HEK293 (cell line): ENCODE data around the gene AFF3.

Experiments used
- MYNN ChIP-seq: fragments of 450-650 bp; formaldehyde crosslinking; IDR thresholded peaks from 2 replicates; pipeline ENCODE4 v1.5.1; 2016; ENCODE audit warnings: missing biosample characterization, missing genetic modification characterization, borderline replicate concordance
- ZBTB7A ChIP-seq: fragments of 450-650 bp; formaldehyde crosslinking; IDR thresholded peaks from 2 replicates; pipeline ENCODE4 v1.5.1; 2016; ENCODE audit warnings: low read depth, missing biosample characterization, missing genetic modification characterization
- ZNF16 ChIP-seq: fragments of 450-650 bp; formaldehyde crosslinking; IDR thresholded peaks from 2 replicates; pipeline ENCODE4 v1.5.1; 2016; ENCODE audit warnings: low read depth, missing biosample characterization, missing genetic modification characterization
- ZNF214 ChIP-seq: fragments of 450-650 bp; formaldehyde crosslinking; IDR thresholded peaks from 2 replicates; pipeline ENCODE4 v1.5.1; 2017; ENCODE audit warnings: missing biosample characterization, mild to moderate bottlenecking, missing genetic modification characterization, borderline replicate concordance
- ZNF274 ChIP-seq, 2 experiments: fragments of 200-500 bp in 1 of 2; fragments of 450-650 bp in 1 of 2; sonication (Bioruptor generic) in 1 of 2; formaldehyde crosslinking in 1 of 2; IDR thresholded peaks; 2 replicates each; pipeline versions ENCODE4 v1.5.1 to v1.6.1; 2014 to 2016; ENCODE audit warnings: borderline replicate concordance in 1 of 2, inconsistent platforms in 1 of 2, low read length in 1 of 2, missing biosample characterization in 1 of 2, missing genetic modification characterization in 1 of 2
- ZNF350 ChIP-seq: fragments of 450-650 bp; formaldehyde crosslinking; IDR thresholded peaks from 2 replicates; pipeline ENCODE4 v1.5.0; 2017; ENCODE audit warnings: missing biosample characterization, mild to moderate bottlenecking, missing genetic modification characterization
- ZNF501 ChIP-seq: fragments of 450-650 bp; formaldehyde crosslinking; IDR thresholded peaks from 2 replicates; pipeline ENCODE4 v1.5.1; 2016; ENCODE audit warnings: missing biosample characterization, missing genetic modification characterization
- ZNF629 ChIP-seq: fragments of 450-650 bp; formaldehyde crosslinking; IDR thresholded peaks from 2 replicates; pipeline ENCODE4 v1.5.1; 2017; ENCODE audit warnings: missing biosample characterization, missing genetic modification characterization
- ZNF660 ChIP-seq: fragments of 450-650 bp; IDR thresholded peaks from 2 replicates; pipeline ENCODE4 v1.5.1; 2018; ENCODE audit warnings: missing biosample characterization, mild to moderate bottlenecking, missing genetic modification characterization
- ZNF791 ChIP-seq: fragments of 450-650 bp; formaldehyde crosslinking; IDR thresholded peaks from 2 replicates; pipeline ENCODE4 v1.5.1; 2016; ENCODE audit warnings: missing biosample characterization, missing genetic modification characterization
- TF ChIP-seq, protein P1 (sequence below): fragments of 450-650 bp; formaldehyde crosslinking; IDR thresholded peaks from 2 replicates; pipeline ENCODE4 v1.5.1; 2016; ENCODE audit warnings: missing biosample characterization, missing genetic modification characterization
- TF ChIP-seq, protein P2 (sequence below): fragments of 450-650 bp; formaldehyde crosslinking; IDR thresholded peaks from 2 replicates; pipeline ENCODE4 v1.5.1; 2016; ENCODE audit warnings: missing biosample characterization, missing genetic modification characterization
- TF ChIP-seq, protein P3 (sequence below): fragments of 450-650 bp; IDR thresholded peaks from 2 replicates; pipeline ENCODE4 v1.5.1; 2018; ENCODE audit warnings: missing biosample characterization, mild to moderate bottlenecking, missing genetic modification characterization

DNA sequence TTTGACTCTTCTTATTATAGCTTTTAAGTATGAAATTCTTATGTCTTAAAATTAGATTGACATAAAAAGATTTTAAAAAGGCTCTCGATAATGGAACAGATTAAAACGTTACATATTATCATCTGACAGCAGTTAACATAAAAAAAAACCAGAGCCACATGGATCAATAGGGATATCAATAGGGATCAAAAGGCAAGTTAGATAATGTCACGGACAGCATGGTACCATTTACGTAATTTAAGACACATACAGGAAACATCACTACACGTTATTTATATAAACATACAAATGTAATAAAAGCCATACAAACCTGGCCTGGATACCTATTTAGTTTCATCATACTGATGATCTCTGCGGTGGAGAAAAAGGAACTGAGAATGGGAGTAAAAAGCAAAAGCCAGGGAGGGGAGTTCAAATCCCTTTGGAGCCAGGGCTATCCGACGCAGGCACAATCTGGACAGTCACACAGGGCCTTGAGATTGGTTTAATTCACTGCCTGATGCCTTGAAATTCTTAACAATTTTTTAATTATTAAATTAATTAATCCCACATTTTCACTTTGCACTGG is 227.2 kb downstream of the AFF3 start:
- TF ChIP-seq ZNF274 (IDR thresholded peaks at IDR 0.05; ENCODE audit: low read length) (no peak), ZNF274 (tag by site-specific recombination; IDR thresholded peaks at IDR 0.05; ENCODE audit: borderline replicate concordance) (no peak), ZNF629 (tag by site-specific recombination) (no peak), ZNF660 (tag by site-specific recombination) (no peak), ZBTB7A (tag by site-specific recombination) (no peak), ZNF214 (tag by site-specific recombination) (no peak), ZNF350 (tag by site-specific recombination) (no peak), MYNN (no peak), ZNF16 (no peak), ZNF791 (tag by site-specific recombination) (no peak), ZNF501 (tag by site-specific recombination) (no peak)
- TF ChIP-seq, protein P1, sequence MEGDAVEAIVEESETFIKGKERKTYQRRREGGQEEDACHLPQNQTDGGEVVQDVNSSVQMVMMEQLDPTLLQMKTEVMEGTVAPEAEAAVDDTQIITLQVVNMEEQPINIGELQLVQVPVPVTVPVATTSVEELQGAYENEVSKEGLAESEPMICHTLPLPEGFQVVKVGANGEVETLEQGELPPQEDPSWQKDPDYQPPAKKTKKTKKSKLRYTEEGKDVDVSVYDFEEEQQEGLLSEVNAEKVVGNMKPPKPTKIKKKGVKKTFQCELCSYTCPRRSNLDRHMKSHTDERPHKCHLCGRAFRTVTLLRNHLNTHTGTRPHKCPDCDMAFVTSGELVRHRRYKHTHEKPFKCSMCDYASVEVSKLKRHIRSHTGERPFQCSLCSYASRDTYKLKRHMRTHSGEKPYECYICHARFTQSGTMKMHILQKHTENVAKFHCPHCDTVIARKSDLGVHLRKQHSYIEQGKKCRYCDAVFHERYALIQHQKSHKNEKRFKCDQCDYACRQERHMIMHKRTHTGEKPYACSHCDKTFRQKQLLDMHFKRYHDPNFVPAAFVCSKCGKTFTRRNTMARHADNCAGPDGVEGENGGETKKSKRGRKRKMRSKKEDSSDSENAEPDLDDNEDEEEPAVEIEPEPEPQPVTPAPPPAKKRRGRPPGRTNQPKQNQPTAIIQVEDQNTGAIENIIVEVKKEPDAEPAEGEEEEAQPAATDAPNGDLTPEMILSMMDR (tag by site-specific recombination): no peak
- TF ChIP-seq, protein P2, sequence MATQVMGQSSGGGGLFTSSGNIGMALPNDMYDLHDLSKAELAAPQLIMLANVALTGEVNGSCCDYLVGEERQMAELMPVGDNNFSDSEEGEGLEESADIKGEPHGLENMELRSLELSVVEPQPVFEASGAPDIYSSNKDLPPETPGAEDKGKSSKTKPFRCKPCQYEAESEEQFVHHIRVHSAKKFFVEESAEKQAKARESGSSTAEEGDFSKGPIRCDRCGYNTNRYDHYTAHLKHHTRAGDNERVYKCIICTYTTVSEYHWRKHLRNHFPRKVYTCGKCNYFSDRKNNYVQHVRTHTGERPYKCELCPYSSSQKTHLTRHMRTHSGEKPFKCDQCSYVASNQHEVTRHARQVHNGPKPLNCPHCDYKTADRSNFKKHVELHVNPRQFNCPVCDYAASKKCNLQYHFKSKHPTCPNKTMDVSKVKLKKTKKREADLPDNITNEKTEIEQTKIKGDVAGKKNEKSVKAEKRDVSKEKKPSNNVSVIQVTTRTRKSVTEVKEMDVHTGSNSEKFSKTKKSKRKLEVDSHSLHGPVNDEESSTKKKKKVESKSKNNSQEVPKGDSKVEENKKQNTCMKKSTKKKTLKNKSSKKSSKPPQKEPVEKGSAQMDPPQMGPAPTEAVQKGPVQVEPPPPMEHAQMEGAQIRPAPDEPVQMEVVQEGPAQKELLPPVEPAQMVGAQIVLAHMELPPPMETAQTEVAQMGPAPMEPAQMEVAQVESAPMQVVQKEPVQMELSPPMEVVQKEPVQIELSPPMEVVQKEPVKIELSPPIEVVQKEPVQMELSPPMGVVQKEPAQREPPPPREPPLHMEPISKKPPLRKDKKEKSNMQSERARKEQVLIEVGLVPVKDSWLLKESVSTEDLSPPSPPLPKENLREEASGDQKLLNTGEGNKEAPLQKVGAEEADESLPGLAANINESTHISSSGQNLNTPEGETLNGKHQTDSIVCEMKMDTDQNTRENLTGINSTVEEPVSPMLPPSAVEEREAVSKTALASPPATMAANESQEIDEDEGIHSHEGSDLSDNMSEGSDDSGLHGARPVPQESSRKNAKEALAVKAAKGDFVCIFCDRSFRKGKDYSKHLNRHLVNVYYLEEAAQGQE (tag by site-specific recombination): no peak
- TF ChIP-seq, protein P3, sequence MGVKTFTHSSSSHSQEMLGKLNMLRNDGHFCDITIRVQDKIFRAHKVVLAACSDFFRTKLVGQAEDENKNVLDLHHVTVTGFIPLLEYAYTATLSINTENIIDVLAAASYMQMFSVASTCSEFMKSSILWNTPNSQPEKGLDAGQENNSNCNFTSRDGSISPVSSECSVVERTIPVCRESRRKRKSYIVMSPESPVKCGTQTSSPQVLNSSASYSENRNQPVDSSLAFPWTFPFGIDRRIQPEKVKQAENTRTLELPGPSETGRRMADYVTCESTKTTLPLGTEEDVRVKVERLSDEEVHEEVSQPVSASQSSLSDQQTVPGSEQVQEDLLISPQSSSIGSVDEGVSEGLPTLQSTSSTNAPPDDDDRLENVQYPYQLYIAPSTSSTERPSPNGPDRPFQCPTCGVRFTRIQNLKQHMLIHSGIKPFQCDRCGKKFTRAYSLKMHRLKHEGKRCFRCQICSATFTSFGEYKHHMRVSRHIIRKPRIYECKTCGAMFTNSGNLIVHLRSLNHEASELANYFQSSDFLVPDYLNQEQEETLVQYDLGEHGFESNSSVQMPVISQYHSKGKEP: no peak
